PC-3 (cell line): ENCODE measurements around the gene FRMPD2. TPM values are rescaled to one million over a fixed set of nuclear protein-coding genes. Genes with fewer than 3 reads are reported as not detected.
"Not testable (repeated sequence)": the region's sequence is repeated elsewhere in the genome, so short reads cannot be mapped to it uniquely, and the experiment has no call there.

ENCODE experiments used
- ATAC-seq: fragments of 200-7000 bp; cut with Tn5 transposase; 2 replicates; pipeline ENCODE4 v1.9.1; 2020; ENCODE audit warnings: mild to moderate bottlenecking, moderate library complexity
- BruUV-seq: library from RNA; stranded (reverse); fragments of 400-500 nt; replicated peaks from 2 replicates; lab custom pipeline; 2021; lab: Mats Ljungman, UMichigan
- CTCF ChIA-PET: fragments of 300-600 bp; sonication (Branson Sonifier 250); formaldehyde crosslinking; loops from one replicate; lab custom pipeline; 2022; ENCODE audit warnings: antibody characterized with exemption; lab: Charles Lee
- POLR2A ChIA-PET: fragments of 300-600 bp; sonication (Branson Sonifier 250); formaldehyde crosslinking; loops from one replicate; lab custom pipeline; 2022; ENCODE audit warnings: antibody characterized with exemption; ENCODE audit not compliant: unreplicated experiment; lab: Charles Lee
- DNase-seq: peaks from one replicate; pipeline ENCODE4 v3.0.0-alpha.2; 2015
- H2AFZ ChIP-seq: fragments of 300-600 bp; sonication (generic); 2 replicates; pipeline ENCODE4 v1.6.0; 2016; ENCODE audit warnings: antibody characterized with exemption, low read length
- H3F3A ChIP-seq: fragments of 300-600 bp; sonication (generic); one replicate; pipeline ENCODE4 v1.6.0; 2017; ENCODE audit warnings: antibody characterized with exemption, low read length, control low read depth, mild to moderate bottlenecking; ENCODE audit not compliant: unreplicated experiment
- H3K27ac ChIP-seq: fragments of 300-600 bp; sonication (generic); 2 replicates; pipeline ENCODE4 v1.5.1; 2016; ENCODE audit warnings: mild to moderate bottlenecking, low read length
- H3K27me3 ChIP-seq: fragments of 300-600 bp; sonication (generic); 2 replicates; pipeline ENCODE4 v1.6.1; 2016; ENCODE audit warnings: low read length, mixed read lengths
- H3K36me3 ChIP-seq: fragments of 300-600 bp; sonication (generic); 2 replicates; pipeline ENCODE4 v1.6.1; 2016; ENCODE audit warnings: low read depth, mixed run types, low read length, mixed read lengths
- H3K4me1 ChIP-seq: fragments of 300-600 bp; sonication (generic); 2 replicates; pipeline ENCODE4 v1.5.1; 2016; ENCODE audit warnings: low read length; ENCODE audit not compliant: insufficient read depth
- H3K4me2 ChIP-seq: fragments of 300-600 bp; sonication (generic); 2 replicates; pipeline ENCODE4 v1.6.0; 2016; ENCODE audit warnings: low read length
- H3K4me3 ChIP-seq: fragments of 300-600 bp; sonication (generic); 2 replicates; pipeline ENCODE4 v1.5.1; 2016; ENCODE audit warnings: mild to moderate bottlenecking, low read length, mixed read lengths
- H3K79me2 ChIP-seq: fragments of 300-600 bp; sonication (generic); 2 replicates; pipeline ENCODE4 v1.6.1; 2017; ENCODE audit warnings: low read length, mixed read lengths
- H3K9ac ChIP-seq: fragments of 300-600 bp; sonication (generic); 2 replicates; pipeline ENCODE4 v1.6.0; 2016; ENCODE audit warnings: mild to moderate bottlenecking, low read length
- H3K9me2 ChIP-seq: fragments of 300-600 bp; sonication (generic); replicated peaks from 2 replicates; pipeline ENCODE4 v1.6.1; 2016; ENCODE audit warnings: mixed run types, low read length, mixed read lengths
- H3K9me3 ChIP-seq: fragments of 300-600 bp; sonication (generic); 2 replicates; pipeline ENCODE4 v1.6.1; 2016; ENCODE audit warnings: low read length, mixed read lengths
- H4K20me1 ChIP-seq: fragments of 300-600 bp; sonication (generic); 2 replicates; pipeline ENCODE4 v1.6.1; 2016; ENCODE audit warnings: low read length, mixed read lengths
- CTCF ChIP-seq: fragments of 300-600 bp; sonication (generic); conservative IDR thresholded peaks from 2 replicates; pipeline ENCODE4 v1.5.1; 2017; ENCODE audit warnings: antibody characterized with exemption, low read depth, mild to moderate bottlenecking, low read length
- EZH2 ChIP-seq: fragments of 300-600 bp; sonication (generic); IDR thresholded peaks from one replicate; pipeline ENCODE4 v1.6.1; 2017; ENCODE audit warnings: antibody characterized with exemption, mild to moderate bottlenecking, low read length; ENCODE audit not compliant: unreplicated experiment
- EZH2phosphoT487 ChIP-seq: fragments of 300-600 bp; sonication (generic); IDR thresholded peaks from 2 replicates; pipeline ENCODE4 v1.6.1; 2018; ENCODE audit warnings: mild to moderate bottlenecking, antibody characterized with exemption, low read length, borderline replicate concordance
- intact Hi-C: fragments of 100-400 bp; cut with micrococcal nuclease; formaldehyde crosslinking; loops from 2 replicates; pipeline ENCODE4 v1.9.0; 2023
- total RNA-seq: library from RNA; depleted of rRNA; stranded (reverse); fragments of >200 nt; gene quantifications from 2 replicates; pipeline ENCODE4 v1.2.3, GENCODE V29; 2014

Gene FRMPD2
- total RNA-seq, 1 experiment from 2014 or later: 0.11 TPM

- no peak overlapping the region for H2AFZ ChIP-seq
- H3K36me3 ChIP-seq: no peaks in the 10 kb centered on the region
- DNase-seq: no peak
- H3K4me1 ChIP-seq: no peaks in the 10 kb centered on the region
- no peaks in the 10 kb centered on the region for H4K20me1 ChIP-seq
- H3K4me2 ChIP-seq: no peak overlapping the region
- no peaks in the 10 kb centered on the region for H3K79me2 ChIP-seq
- ATAC-seq: no peak
- ChIA-PET CTCF (no interaction called here), POLR2A (no interaction called here)
- no TSS peak for BruUV-seq
- H3K27me3 ChIP-seq: peaks cover 28% of the 10 kb centered on the region; the same call in 1 of the 2 replicates
- no peaks in the 10 kb centered on the region for H3F3A ChIP-seq
- no peak overlapping the region for H3K9ac ChIP-seq
- no peaks in the 10 kb centered on the region for H3K9me3 ChIP-seq
- H3K4me3 ChIP-seq: no peak overlapping the region
- intact Hi-C loops: no loop called here
- no peaks in the 10 kb centered on the region for H3K9me2 ChIP-seq
- H3K27ac ChIP-seq: no peak overlapping the region
- TF ChIP-seq EZH2 (no peak), EZH2phosphoT487 (no peak), CTCF (no peak)
Observed at GRCh38 chr10:48184224-48184623, 90.3 kb downstream of the FRMPD2 start.

GRCh38 chr10:48172715-48173114 is 101.8 kb downstream of the FRMPD2 start:
- H3K4me2 ChIP-seq, H3F3A ChIP-seq, H3K27ac ChIP-seq, H3K79me2 ChIP-seq, POLR2A ChIA-PET, H3K4me1 ChIP-seq, H4K20me1 ChIP-seq, H3K27me3 ChIP-seq, H3K36me3 ChIP-seq, ATAC-seq, H3K9me2 ChIP-seq, DNase-seq, H3K9me3 ChIP-seq, CTCF ChIA-PET, H2AFZ ChIP-seq, H3K4me3 ChIP-seq, intact Hi-C loops, BruUV-seq, H3K9ac ChIP-seq: not testable (repeated sequence)

- POLR2A ChIA-PET, ATAC-seq: not testable (repeated sequence)
Observed at GRCh38 chr10:48160670-48161069, 113.8 kb downstream of the FRMPD2 start.

GRCh38 chr10:48160163-48160562 is 114.3 kb downstream of the FRMPD2 start:
- H4K20me1 ChIP-seq, ATAC-seq, H3K9ac ChIP-seq, BruUV-seq, POLR2A ChIA-PET, H3K9me3 ChIP-seq, H3K27me3 ChIP-seq, H3F3A ChIP-seq, H3K27ac ChIP-seq, intact Hi-C loops, CTCF ChIA-PET, DNase-seq, H3K36me3 ChIP-seq, H3K4me2 ChIP-seq, H3K79me2 ChIP-seq, H3K4me1 ChIP-seq, H3K4me3 ChIP-seq, H2AFZ ChIP-seq, H3K9me2 ChIP-seq: not testable (repeated sequence)

More at GRCh38 chr10:48160670-48161069, 113.8 kb downstream of the FRMPD2 start:
- H3K27me3 ChIP-seq, H3K4me3 ChIP-seq, H3K4me1 ChIP-seq, H3K9ac ChIP-seq, CTCF ChIA-PET, intact Hi-C loops, H3K27ac ChIP-seq, H3K36me3 ChIP-seq, DNase-seq, H3K79me2 ChIP-seq, BruUV-seq, H3K9me3 ChIP-seq, H3K9me2 ChIP-seq, H3F3A ChIP-seq, H2AFZ ChIP-seq, H3K4me2 ChIP-seq, H4K20me1 ChIP-seq: not testable (repeated sequence)

- H3K36me3 ChIP-seq, ATAC-seq, CTCF ChIA-PET, H3K4me3 ChIP-seq, H3F3A ChIP-seq, intact Hi-C loops, H3K9me2 ChIP-seq, H2AFZ ChIP-seq, H3K27me3 ChIP-seq, POLR2A ChIA-PET, H3K79me2 ChIP-seq, BruUV-seq, DNase-seq, H3K9me3 ChIP-seq, H4K20me1 ChIP-seq, H3K4me2 ChIP-seq, H3K9ac ChIP-seq, H3K27ac ChIP-seq, H3K4me1 ChIP-seq: not testable (repeated sequence)
Observed at GRCh38 chr10:48154211-48155140, 120.0 kb downstream of the FRMPD2 start.
